A549 (cell line): ENCODE data around the gene SOX11. TPM values are rescaled to one million over a fixed set of nuclear protein-coding genes. Genes with fewer than 3 reads are reported as not detected.

Experiments
- ATAC-seq, 2 experiments: fragments of 200-7000 bp in 1 of 2; fragments of >200 bp in 1 of 2; cut with Nextera tagmentation in 1 of 2; cut with Tn5 transposase in 1 of 2; 3 replicates each; pipeline versions ENCODE4 v1.8.0 to v1.9.1; 2018 to 2020; ENCODE audit warnings: mild to moderate bottlenecking in 1 of 2, moderate library complexity in 1 of 2
- CTCF ChIA-PET: fragments of 300-600 bp; sonication (Branson Sonifier 250); formaldehyde crosslinking; extraction: SDS; loops from one replicate; lab custom pipeline; 2021; ENCODE audit warnings: antibody characterized with exemption, inconsistent platforms; lab: Yijun Ruan, JAX
- POLR2A ChIA-PET: fragments of 350-600 bp; formaldehyde crosslinking; extraction: SDS; loops from one replicate; lab custom pipeline; 2021; ENCODE audit warnings: antibody characterized with exemption, inconsistent platforms; lab: Yijun Ruan, JAX
- DNase-seq, 2 experiments: peaks; one replicate each; pipeline versions ENCODE4 v3.0.0 to v3.0.0-alpha.2; 2011 to 2016; ENCODE audit warnings: low read depth in 1 of 2, low spot score in 1 of 2
- FAIRE-seq: peaks from 2 replicates; lab custom pipeline; 2011; peaks lifted over from hg19 to GRCh38; lab: Jason Lieb, UNC
- H3K27ac ChIP-seq, 2 experiments: fragments of >200 bp; sonication (Bioruptor Twin); formaldehyde crosslinking; 3 replicates each; pipeline ENCODE4 v1.5.1; 2016 to 2017
- H3K4me1 ChIP-seq: fragments of >200 bp; sonication (Bioruptor Twin); formaldehyde crosslinking; 3 replicates; pipeline ENCODE4 v1.6.1; 2016
- H3K4me2 ChIP-seq: fragments of >200 bp; sonication (Bioruptor Twin); formaldehyde crosslinking; 3 replicates; pipeline ENCODE4 v1.6.1; 2016
- H3K4me3 ChIP-seq: fragments of >200 bp; sonication (Bioruptor Twin); formaldehyde crosslinking; 3 replicates; pipeline ENCODE4 v1.5.1; 2016
- H3K9me3 ChIP-seq: fragments of >200 bp; sonication (Bioruptor Twin); formaldehyde crosslinking; 3 replicates; pipeline ENCODE4 v1.6.1; 2016
- BCL3 ChIP-seq: fragments of >200 bp; sonication (Bioruptor Twin); formaldehyde crosslinking; IDR thresholded peaks from 3 replicates; pipeline ENCODE4 v1.6.1; 2016
- BHLHE40 ChIP-seq: IDR thresholded peaks from 2 replicates; pipeline ENCODE4 v1.6.1; 2012; ENCODE audit warnings: low read depth, low read length, inconsistent platforms
- CBX2 ChIP-seq: fragments of 200-600 bp; sonication (generic); IDR thresholded peaks from 2 replicates; pipeline ENCODE4 v1.6.1; 2016; ENCODE audit warnings: low read depth, mild to moderate bottlenecking, borderline replicate concordance
- CEBPB ChIP-seq, 2 experiments: fragments of >200 bp in 1 of 2; sonication (Bioruptor Twin) in 1 of 2; formaldehyde crosslinking in 1 of 2; IDR thresholded peaks; 2 replicates each; pipeline ENCODE4 v1.6.1; 2012 to 2016
- CHD2 ChIP-seq: fragments of 150-350 bp; IDR thresholded peaks from 2 replicates; pipeline ENCODE4 v1.6.1; 2014; ENCODE audit warnings: low read length; ENCODE audit not compliant: partially characterized antibody
- ESRRA ChIP-seq: fragments of 150-350 bp; IDR thresholded peaks from 2 replicates; pipeline ENCODE4 v1.6.1; 2014; ENCODE audit warnings: mild to moderate bottlenecking, low read length, borderline replicate concordance
- FOSB ChIP-seq: fragments of 250-450 bp; sonication (Bioruptor Pico); IDR thresholded peaks from 2 replicates; pipeline ENCODE4 v1.5.0; 2020; ENCODE audit warnings: mild to moderate bottlenecking, moderate library complexity
- HEYL ChIP-seq: fragments of 250-450 bp; sonication (Bioruptor Pico); IDR thresholded peaks from 2 replicates; pipeline ENCODE4 v1.8.0; 2021; ENCODE audit warnings: mild to moderate bottlenecking, moderate library complexity
- HOXB13 ChIP-seq: fragments of 250-450 bp; sonication (Bioruptor Pico); IDR thresholded peaks from 2 replicates; pipeline ENCODE4 v1.5.0; 2020; ENCODE audit warnings: low read depth, mild to moderate bottlenecking, moderate library complexity
- KDM5A ChIP-seq: fragments of 200-600 bp; sonication (generic); IDR thresholded peaks from 2 replicates; pipeline ENCODE4 v1.6.1; 2016; ENCODE audit warnings: antibody characterized with exemption, mild to moderate bottlenecking
- MAFK ChIP-seq: fragments of 450-650 bp; IDR thresholded peaks from 2 replicates; pipeline ENCODE4 v1.6.1; 2014; ENCODE audit not compliant: partially characterized antibody
- MAZ ChIP-seq: fragments of 150-350 bp; IDR thresholded peaks from 2 replicates; pipeline ENCODE4 v1.6.1; 2014; ENCODE audit warnings: antibody characterized with exemption, low read depth, low read length, borderline replicate concordance
- NPAS2 ChIP-seq: fragments of 250-450 bp; sonication (Bioruptor Pico); IDR thresholded peaks from 2 replicates; pipeline ENCODE4 v1.8.0; 2022; ENCODE audit warnings: mild to moderate bottlenecking, moderate library complexity, borderline replicate concordance
- POLR2A ChIP-seq: IDR thresholded peaks from 2 replicates; pipeline ENCODE4 v1.6.1; 2012; ENCODE audit warnings: mild to moderate bottlenecking, low read length
- POLR2AphosphoS2 ChIP-seq: conservative IDR thresholded peaks from 2 replicates; pipeline ENCODE4 v1.6.1; 2012; ENCODE audit warnings: low read length, improper control_type of control experiment, inconsistent platforms
- RAD21 ChIP-seq, 2 experiments: fragments of >200 bp in 1 of 2; sonication (Bioruptor Twin) in 1 of 2; formaldehyde crosslinking in 1 of 2; IDR thresholded peaks in 1 of 2; conservative IDR thresholded peaks in 1 of 2; 2 replicates in 1 of 2; 3 replicates in 1 of 2; pipeline ENCODE4 v1.6.1; 2012 to 2018; ENCODE audit warnings: inconsistent platforms in 1 of 2
- RARB ChIP-seq: fragments of 250-450 bp; sonication (Bioruptor Pico); IDR thresholded peaks from 2 replicates; pipeline ENCODE4 v1.8.0; 2021; ENCODE audit warnings: mild to moderate bottlenecking, moderate library complexity
- RCOR1 ChIP-seq: fragments of 150-350 bp; IDR thresholded peaks from 2 replicates; pipeline ENCODE4 v1.6.1; 2014; ENCODE audit warnings: antibody characterized with exemption, low read length, low read depth
- REST ChIP-seq: fragments of 200-600 bp; sonication (generic); IDR thresholded peaks from 2 replicates; pipeline ENCODE4 v1.6.1; 2016; ENCODE audit warnings: antibody characterized with exemption, mild to moderate bottlenecking, moderate library complexity
- ZFP36 ChIP-seq: fragments of 450-650 bp; IDR thresholded peaks from 2 replicates; pipeline ENCODE4 v1.6.1; 2014; ENCODE audit warnings: borderline replicate concordance; ENCODE audit not compliant: partially characterized antibody
- ZNF302 ChIP-seq: fragments of 250-450 bp; sonication (Bioruptor Pico); IDR thresholded peaks from 2 replicates; pipeline ENCODE4 v1.9.0; 2021; ENCODE audit warnings: inconsistent platforms, mild to moderate bottlenecking, moderate library complexity
- WGBS: methylation state at CpG from one replicate; pipeline ENCODE4 v1.1.6; 2017; ENCODE audit errors: missing lambda C conversion rate; 5-methylcytosine and 5-hydroxymethylcytosine counted together
- polyA plus RNA-seq, 4 experiments: library from polyadenylated mRNA; depleted of rRNA in 3 of 4; stranded (reverse); fragments of >200 nt; fragmentation: RNase III in 1 of 4; extraction: RNeasy Plus Mini Kit Qiagen cat#74134 plus additional on column Dnase treatment in 1 of 4; gene quantifications; 2 replicates in 3 of 4; 3 replicates in 1 of 4; pipeline ENCODE4 v1.2.3, GENCODE V29; 2011 to 2017

Gene SOX11
- polyA plus RNA-seq, 2 of the 4 experiments (the other 2 are of a cell fraction) = not detected

GRCh38 chr2:5672749-5673144 is 19.4 kb upstream of the SOX11 start:
- POLR2A ChIA-PET = no interaction called here
- no peaks in the 10 kb centered on the region for H3K4me1 ChIP-seq
- ATAC-seq = no peak
- no peak for TF ChIP-seq ESRRA
- TF ChIP-seq BCL3 = no peak
- no peak for TF ChIP-seq MAFK
- no peak for TF ChIP-seq RAD21 (conservative IDR thresholded peaks at IDR 0.05 in 1 of 2, IDR thresholded peaks at IDR 0.05 in 1 of 2)
- TF ChIP-seq BHLHE40 = no peak
- TF ChIP-seq MAZ = no peak
- no peak for TF ChIP-seq CEBPB (IDR thresholded peaks at IDR 0.05)
- no peak for TF ChIP-seq RARB (CRISPR knock-in tag)
- no peak for TF ChIP-seq HOXB13
- no peak for TF ChIP-seq CHD2
- no peak for TF ChIP-seq KDM5A
- TF ChIP-seq ZNF302 (CRISPR knock-in tag) = no peak
- TF ChIP-seq CBX2 = no peak
- no peak for TF ChIP-seq REST
- TF ChIP-seq RCOR1 = no peak
- no peak for TF ChIP-seq ZFP36
- TF ChIP-seq, all 56 proteins: peak for 0
- Histone ChIP-seq H3K9me3 (no peaks in the 10 kb centered on the region), H3K4me2 (no peak overlapping the region), H3K27ac (no peak overlapping the region), H3K4me3 (no peak overlapping the region)
- WGBS = 33% methylated on average over 13 of the region's 15 CpGs
- no peak for FAIRE-seq
- DNase-seq = no peak
- CTCF ChIA-PET = no interaction called here

- CTCF ChIA-PET = no interaction called here
- POLR2A ChIA-PET = no interaction called here
- FAIRE-seq (no peak), ATAC-seq (no peak; a peak in 1 of 6 replicates), DNase-seq (no peak)
- WGBS = 25% methylated on average over 29 of the region's 58 CpGs
- no peak for TF ChIP-seq ZNF302 (CRISPR knock-in tag)
- TF ChIP-seq POLR2AphosphoS2 = no peak
- Histone ChIP-seq H3K27ac (no peak overlapping the region), H3K4me1 (no peaks in the 10 kb centered on the region), H3K4me2 (no peak overlapping the region), H3K4me3 (no peak overlapping the region), H3K9me3 (no peaks in the 10 kb centered on the region)
Observed at GRCh38 chr2:5673145-5674025, 18.8 kb upstream of the SOX11 start.

GRCh38 chr2:5674026-5674340 is 18.2 kb upstream of the SOX11 start:
- ATAC-seq = no peak
- no peak overlapping the region for H3K4me2 ChIP-seq
- DNase-seq = no peak
- no peak overlapping the region for H3K4me3 ChIP-seq
- CTCF ChIA-PET = no interaction called here
- 16% methylated on average over 2 of the region's 2 CpGs for WGBS
- no peak for FAIRE-seq
- TF ChIP-seq NPAS2 (CRISPR knock-in tag) (no peak), RCOR1 (no peak), ZFP36 (no peak), HEYL (no peak), FOSB (CRISPR knock-in tag) (no peak), POLR2A (no peak)
- TF ChIP-seq, all 56 proteins: peak for 0
- no peaks in the 10 kb centered on the region for H3K4me1 ChIP-seq
- H3K27ac ChIP-seq = no peak overlapping the region
- no peaks in the 10 kb centered on the region for H3K9me3 ChIP-seq
- POLR2A ChIA-PET = no interaction called here
